GM12878 (cell line): Measurements from ENCODE around the gene UBAC2. TPM values are rescaled to one million over a fixed set of nuclear protein-coding genes. Genes with fewer than 3 reads are reported as not detected.

Experiments used
- CBFB ChIP-seq: IDR thresholded peaks from 2 replicates; pipeline ENCODE4 v1.6.1; 2016; ENCODE audit warnings: antibody characterized with exemption, low read depth
- DPF2 ChIP-seq: fragments of 450-650 bp; IDR thresholded peaks from 2 replicates; pipeline ENCODE4 v1.6.1; 2017; ENCODE audit warnings: mild to moderate bottlenecking
- ETV6 ChIP-seq, 2 experiments: fragments of 450-650 bp in 1 of 2; IDR thresholded peaks in 1 of 2; conservative IDR thresholded peaks in 1 of 2; 2 replicates each; pipeline ENCODE4 v1.6.1; 2014; ENCODE audit warnings: antibody characterized with exemption in 1 of 2, borderline replicate concordance in 1 of 2, low read depth in 1 of 2, mild to moderate bottlenecking in 1 of 2, moderate library complexity in 1 of 2
- HDGF ChIP-seq: fragments of 450-650 bp; IDR thresholded peaks from 2 replicates; pipeline ENCODE4 v1.6.1; 2016; ENCODE audit warnings: antibody characterized with exemption
- IKZF1 ChIP-seq: fragments of 450-650 bp; conservative IDR thresholded peaks from 2 replicates; pipeline ENCODE4 v1.6.1; 2017; ENCODE audit warnings: antibody characterized with exemption, mild to moderate bottlenecking
- JUND ChIP-seq: IDR thresholded peaks from 2 replicates; pipeline ENCODE4 v1.6.1; 2012; ENCODE audit warnings: low read depth, mild to moderate bottlenecking, low read length, improper control_type of control experiment, moderate library complexity
- LARP7 ChIP-seq: fragments of 450-650 bp; IDR thresholded peaks from 2 replicates; pipeline ENCODE4 v1.6.1; 2017; ENCODE audit warnings: mild to moderate bottlenecking
- MYC ChIP-seq: IDR thresholded peaks from 2 replicates; pipeline ENCODE4 v1.6.1; 2011; ENCODE audit warnings: mild to moderate bottlenecking, low read length, moderate library complexity, inconsistent platforms; ENCODE audit not compliant: insufficient read depth, insufficient replicate concordance, insufficient read length, severe bottlenecking
- NBN ChIP-seq: fragments of 450-650 bp; IDR thresholded peaks from 2 replicates; pipeline ENCODE4 v1.6.1; 2016
- NFYA ChIP-seq: IDR thresholded peaks from 2 replicates; pipeline ENCODE4 v1.6.1; 2011; ENCODE audit warnings: low read depth, mild to moderate bottlenecking, low read length, improper control_type of control experiment, borderline replicate concordance
- NKRF ChIP-seq: fragments of 450-650 bp; conservative IDR thresholded peaks from 2 replicates; pipeline ENCODE4 v1.6.1; 2017; ENCODE audit warnings: mild to moderate bottlenecking, moderate library complexity
- POLR2A ChIP-seq: IDR thresholded peaks from 2 replicates; pipeline ENCODE4 v1.6.1; 2011; ENCODE audit warnings: low read depth, mild to moderate bottlenecking, low read length
- SRF ChIP-seq, 2 experiments: IDR thresholded peaks; 2 replicates each; pipeline ENCODE4 v1.6.1; 2011; ENCODE audit warnings: low read depth in 2 of 2, low read length in 2 of 2, mild to moderate bottlenecking in 1 of 2, moderate library complexity in 1 of 2
- ZNF24 ChIP-seq: fragments of 450-650 bp; IDR thresholded peaks from 2 replicates; pipeline ENCODE4 v1.6.1; 2017; ENCODE audit warnings: antibody characterized with exemption, mild to moderate bottlenecking
- polyA plus RNA-seq, 11 experiments: library from polyadenylated mRNA; depleted of rRNA in 4 of 11; unstranded in 6 of 11; stranded (reverse) in 5 of 11; fragments of >200 nt; fragmentation: Nextera tagmentation in 4 of 11; fragmentation: Illumina TruSeq in 1 of 11; extraction: Ambion mirVana in 4 of 11; extraction: Trizol in 1 of 11; gene quantifications; 1 replicate in 1 of 11; 2 replicates in 10 of 11; pipeline versions ENCODE4 v1.2.1 to v1.2.3, GENCODE V29; 2011 to 2016; ENCODE audit warnings: inconsistent platforms in 2 of 11, missing spikeins in 2 of 11, low read depth in 1 of 11
- total RNA-seq, 4 experiments: library from RNA; depleted of rRNA in 3 of 4; stranded (reverse); fragments of >200 nt in 3 of 4; fragmentation: Illumina TruSeq in 1 of 4; extraction: Trizol in 1 of 4; gene quantifications; 2 replicates each; pipeline versions ENCODE4 v1.2.1 to v1.2.3, GENCODE V29; 2013 to 2021
- TF ChIP-seq, protein P1 (sequence below): IDR thresholded peaks from 2 replicates; pipeline ENCODE4 v1.6.1; 2012; ENCODE audit warnings: low read length, inconsistent platforms
- TF ChIP-seq, protein P2 (sequence below): fragments of 450-650 bp; IDR thresholded peaks from 2 replicates; pipeline ENCODE4 v1.6.1; 2017; ENCODE audit warnings: mild to moderate bottlenecking, moderate library complexity
- TF ChIP-seq, protein P3 (sequence below): fragments of 450-650 bp; formaldehyde crosslinking; IDR thresholded peaks from 2 replicates; pipeline ENCODE4 v1.5.0; 2022; ENCODE audit warnings: mild to moderate bottlenecking, missing genetic modification characterization

Gene UBAC2
- total and polyA plus RNA-seq, 10 of the 15 experiments (the other 5 are each of a cell fraction or from before 2014, with no cell fraction given) = 3.0 to 54.6 (median 17.4) TPM

- TF ChIP-seq, protein P1, sequence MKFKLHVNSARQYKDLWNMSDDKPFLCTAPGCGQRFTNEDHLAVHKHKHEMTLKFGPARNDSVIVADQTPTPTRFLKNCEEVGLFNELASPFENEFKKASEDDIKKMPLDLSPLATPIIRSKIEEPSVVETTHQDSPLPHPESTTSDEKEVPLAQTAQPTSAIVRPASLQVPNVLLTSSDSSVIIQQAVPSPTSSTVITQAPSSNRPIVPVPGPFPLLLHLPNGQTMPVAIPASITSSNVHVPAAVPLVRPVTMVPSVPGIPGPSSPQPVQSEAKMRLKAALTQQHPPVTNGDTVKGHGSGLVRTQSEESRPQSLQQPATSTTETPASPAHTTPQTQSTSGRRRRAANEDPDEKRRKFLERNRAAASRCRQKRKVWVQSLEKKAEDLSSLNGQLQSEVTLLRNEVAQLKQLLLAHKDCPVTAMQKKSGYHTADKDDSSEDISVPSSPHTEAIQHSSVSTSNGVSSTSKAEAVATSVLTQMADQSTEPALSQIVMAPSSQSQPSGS = peak; percentile 8; the same call in 1 of the 2 replicates
- TF ChIP-seq SRF (IDR thresholded peaks at IDR 0.05; ENCODE audit: low read depth in 2 of 2, low read length in 2 of 2) (no peak), JUND (no peak), NFYA (no peak), LARP7 (peak; percentile 73), IKZF1 (peak; percentile 59), ZNF24 (no peak), CBFB (0 out of 2 replicates have a peak, but pooled peaks have one; percentile 43), DPF2 (0 out of 2 replicates have a peak, but pooled peaks have one; percentile 17), NBN (0 out of 2 replicates have a peak, but pooled peaks have one; percentile 27), HDGF (peak; percentile 81; the same call in 1 of the 2 replicates), MYC (no peak), ETV6 (conservative IDR thresholded peaks at IDR 0.05 in 1 of 2, IDR thresholded peaks at IDR 0.05 in 1 of 2; ENCODE audit: borderline replicate concordance in 1 of 2, low read depth in 1 of 2) (no peak), NKRF (0 out of 2 replicates have a peak, but pooled peaks have one; percentile 26), POLR2A (peak; percentile 78)
- TF ChIP-seq, protein P2, sequence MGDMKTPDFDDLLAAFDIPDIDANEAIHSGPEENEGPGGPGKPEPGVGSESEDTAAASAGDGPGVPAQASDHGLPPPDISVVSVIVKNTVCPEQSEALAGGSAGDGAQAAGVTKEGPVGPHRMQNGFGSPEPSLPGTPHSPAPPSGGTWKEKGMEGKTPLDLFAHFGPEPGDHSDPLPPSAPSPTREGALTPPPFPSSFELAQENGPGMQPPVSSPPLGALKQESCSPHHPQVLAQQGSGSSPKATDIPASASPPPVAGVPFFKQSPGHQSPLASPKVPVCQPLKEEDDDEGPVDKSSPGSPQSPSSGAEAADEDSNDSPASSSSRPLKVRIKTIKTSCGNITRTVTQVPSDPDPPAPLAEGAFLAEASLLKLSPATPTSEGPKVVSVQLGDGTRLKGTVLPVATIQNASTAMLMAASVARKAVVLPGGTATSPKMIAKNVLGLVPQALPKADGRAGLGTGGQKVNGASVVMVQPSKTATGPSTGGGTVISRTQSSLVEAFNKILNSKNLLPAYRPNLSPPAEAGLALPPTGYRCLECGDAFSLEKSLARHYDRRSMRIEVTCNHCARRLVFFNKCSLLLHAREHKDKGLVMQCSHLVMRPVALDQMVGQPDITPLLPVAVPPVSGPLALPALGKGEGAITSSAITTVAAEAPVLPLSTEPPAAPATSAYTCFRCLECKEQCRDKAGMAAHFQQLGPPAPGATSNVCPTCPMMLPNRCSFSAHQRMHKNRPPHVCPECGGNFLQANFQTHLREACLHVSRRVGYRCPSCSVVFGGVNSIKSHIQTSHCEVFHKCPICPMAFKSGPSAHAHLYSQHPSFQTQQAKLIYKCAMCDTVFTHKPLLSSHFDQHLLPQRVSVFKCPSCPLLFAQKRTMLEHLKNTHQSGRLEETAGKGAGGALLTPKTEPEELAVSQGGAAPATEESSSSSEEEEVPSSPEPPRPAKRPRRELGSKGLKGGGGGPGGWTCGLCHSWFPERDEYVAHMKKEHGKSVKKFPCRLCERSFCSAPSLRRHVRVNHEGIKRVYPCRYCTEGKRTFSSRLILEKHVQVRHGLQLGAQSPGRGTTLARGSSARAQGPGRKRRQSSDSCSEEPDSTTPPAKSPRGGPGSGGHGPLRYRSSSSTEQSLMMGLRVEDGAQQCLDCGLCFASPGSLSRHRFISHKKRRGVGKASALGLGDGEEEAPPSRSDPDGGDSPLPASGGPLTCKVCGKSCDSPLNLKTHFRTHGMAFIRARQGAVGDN = no peak
- TF ChIP-seq, protein P3, sequence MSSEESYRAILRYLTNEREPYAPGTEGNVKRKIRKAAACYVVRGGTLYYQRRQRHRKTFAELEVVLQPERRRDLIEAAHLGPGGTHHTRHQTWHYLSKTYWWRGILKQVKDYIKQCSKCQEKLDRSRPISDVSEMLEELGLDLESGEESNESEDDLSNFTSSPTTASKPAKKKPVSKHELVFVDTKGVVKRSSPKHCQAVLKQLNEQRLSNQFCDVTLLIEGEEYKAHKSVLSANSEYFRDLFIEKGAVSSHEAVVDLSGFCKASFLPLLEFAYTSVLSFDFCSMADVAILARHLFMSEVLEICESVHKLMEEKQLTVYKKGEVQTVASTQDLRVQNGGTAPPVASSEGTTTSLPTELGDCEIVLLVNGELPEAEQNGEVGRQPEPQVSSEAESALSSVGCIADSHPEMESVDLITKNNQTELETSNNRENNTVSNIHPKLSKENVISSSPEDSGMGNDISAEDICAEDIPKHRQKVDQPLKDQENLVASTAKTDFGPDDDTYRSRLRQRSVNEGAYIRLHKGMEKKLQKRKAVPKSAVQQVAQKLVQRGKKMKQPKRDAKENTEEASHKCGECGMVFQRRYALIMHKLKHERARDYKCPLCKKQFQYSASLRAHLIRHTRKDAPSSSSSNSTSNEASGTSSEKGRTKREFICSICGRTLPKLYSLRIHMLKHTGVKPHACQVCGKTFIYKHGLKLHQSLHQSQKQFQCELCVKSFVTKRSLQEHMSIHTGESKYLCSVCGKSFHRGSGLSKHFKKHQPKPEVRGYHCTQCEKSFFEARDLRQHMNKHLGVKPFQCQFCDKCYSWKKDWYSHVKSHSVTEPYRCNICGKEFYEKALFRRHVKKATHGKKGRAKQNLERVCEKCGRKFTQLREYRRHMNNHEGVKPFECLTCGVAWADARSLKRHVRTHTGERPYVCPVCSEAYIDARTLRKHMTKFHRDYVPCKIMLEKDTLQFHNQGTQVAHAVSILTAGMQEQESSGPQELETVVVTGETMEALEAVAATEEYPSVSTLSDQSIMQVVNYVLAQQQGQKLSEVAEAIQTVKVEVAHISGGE (CRISPR knock-in tag) = peak; percentile 44
These were observed 103.3 kb downstream of the UBAC2 start (continued) for GRCh38 chr13:99303863-99304521.
